HG03095 (cell line): Measurements from ENCODE around the gene ADCY9.

ENCODE experiments used
- ATAC-seq: cut with Tn5 transposase; IDR thresholded peaks from one replicate; pipeline ENCODE4 v1.9.1; 2021; ENCODE audit warnings: moderate library complexity; ENCODE audit not compliant: unreplicated experiment

The ADCY9 gene

GRCh38 chr16:4123616-4124300, 7.5 kb upstream of the ADCY9 start:
- no peak for ATAC-seq

- ATAC-seq, result no peak
Measured at GRCh38 chr16:4120176-4120575, 3.9 kb upstream of the ADCY9 start.

GRCh38 chr16:4117250-4117578, 972 bp upstream of the ADCY9 start:
- ATAC-seq, result no peak

GRCh38 chr16:4115949-4116318, 308 bp downstream of the ADCY9 start:
- no peak for ATAC-seq

GRCh38 chr16:4115209-4115948, 863 bp downstream of the ADCY9 start:
- no peak for ATAC-seq

GRCh38 chr16:4114257-4115208, 1.7 kb downstream of the ADCY9 start:
- no peak for ATAC-seq

- no peak for ATAC-seq
Measured at GRCh38 chr16:4113358-4114256, 2.6 kb downstream of the ADCY9 start.

GRCh38 chr16:4111748-4112696, 4.2 kb downstream of the ADCY9 start:
- ATAC-seq, result no peak

GRCh38 chr16:4110680-4111079, 5.6 kb downstream of the ADCY9 start:
- no peak for ATAC-seq

- ATAC-seq, result no peak
Measured at GRCh38 chr16:4110065-4110464, 6.2 kb downstream of the ADCY9 start.

GRCh38 chr16:4109250-4109736, 6.9 kb downstream of the ADCY9 start:
- no peak for ATAC-seq

- ATAC-seq, result no peak
Measured at GRCh38 chr16:4106516-4106915, 9.7 kb downstream of the ADCY9 start.

- ATAC-seq, result no peak
Measured at GRCh38 chr16:4105848-4106247, 10.4 kb downstream of the ADCY9 start.

GRCh38 chr16:4103745-4104144, 12.5 kb downstream of the ADCY9 start:
- no peak for ATAC-seq

- ATAC-seq, result no peak
Measured at GRCh38 chr16:4101421-4102219, 14.6 kb downstream of the ADCY9 start.

- ATAC-seq, result no peak
Measured at GRCh38 chr16:4098501-4098900, 17.7 kb downstream of the ADCY9 start.

- ATAC-seq, result no peak
Measured at GRCh38 chr16:4097826-4098240, 18.4 kb downstream of the ADCY9 start.

- ATAC-seq, result no peak
Measured at GRCh38 chr16:4096509-4096908, 19.7 kb downstream of the ADCY9 start.
